Mucosa of descending colon (tissue), 3 donors: ENCODE measurements around the gene ATP13A5. TPM values are rescaled to one million over a fixed set of nuclear protein-coding genes. Genes with fewer than 3 reads are reported as not detected.

ENCODE experiments used
- ATAC-seq: fragments of 200-7000 bp; cut with Tn5 transposase; one replicate; pipeline ENCODE4 v1.9.1; 2020; ENCODE audit warnings: mild to moderate bottlenecking, moderate library complexity
- DNase-seq, 3 donors: peaks; one replicate each; pipeline ENCODE4 v3.0.0-alpha.2; 2020
- H3K36me3 ChIP-seq: fragments of 200-600 bp; one replicate; pipeline ENCODE4 v1.8.0; 2021; ENCODE audit warnings: low read depth, mild to moderate bottlenecking
- H3K4me1 ChIP-seq: fragments of 200-600 bp; one replicate; pipeline ENCODE4 v1.8.0; 2021; ENCODE audit warnings: low read depth, mild to moderate bottlenecking
- H3K4me3 ChIP-seq: fragments of 200-600 bp; one replicate; pipeline ENCODE4 v1.8.0; 2021; ENCODE audit warnings: mild to moderate bottlenecking
- H3K9me3 ChIP-seq: fragments of 200-600 bp; one replicate; pipeline ENCODE4 v1.8.0; 2021; ENCODE audit warnings: mild to moderate bottlenecking
- intact Hi-C, 2 donors: fragments of 100-400 bp; cut with DNase I in 1 of 2; cut with micrococcal nuclease in 1 of 2; formaldehyde crosslinking; loops; one replicate each; pipeline versions ENCODE4 v1.11.0 to v1.11.1; 2022; cut with DNase I, micrococcal nuclease
- total RNA-seq, 3 donors: library from RNA; stranded (reverse); fragmentation: NEBNext Ultra II Directional in 2 of 3; extraction: Animal tissue kit (Norgen Biotek cat#: 25700) in 2 of 3; gene quantifications; one replicate each; pipeline versions ENCODE4 v1.2.1 to v1.2.4, GENCODE V29; 2021 to 2023
- TF ChIP-seq, protein P1 (sequence below): fragments of 200-600 bp; IDR thresholded peaks from one replicate; pipeline ENCODE4 v1.8.0; 2022; ENCODE audit warnings: antibody characterized with exemption, mild to moderate bottlenecking
- donor health status: DM: no; HTN: no; CAD: no; lungs with moderate emphysema.
- donor health status: DM: no; HTN: no; CAD: no.
- donor health status: DM: no; HTN: yes; CAD: no.

The ATP13A5 gene
- total RNA-seq, 3 donors from 2014 or later, result 0.35 to 0.61 (median 0.41) TPM

DNA sequence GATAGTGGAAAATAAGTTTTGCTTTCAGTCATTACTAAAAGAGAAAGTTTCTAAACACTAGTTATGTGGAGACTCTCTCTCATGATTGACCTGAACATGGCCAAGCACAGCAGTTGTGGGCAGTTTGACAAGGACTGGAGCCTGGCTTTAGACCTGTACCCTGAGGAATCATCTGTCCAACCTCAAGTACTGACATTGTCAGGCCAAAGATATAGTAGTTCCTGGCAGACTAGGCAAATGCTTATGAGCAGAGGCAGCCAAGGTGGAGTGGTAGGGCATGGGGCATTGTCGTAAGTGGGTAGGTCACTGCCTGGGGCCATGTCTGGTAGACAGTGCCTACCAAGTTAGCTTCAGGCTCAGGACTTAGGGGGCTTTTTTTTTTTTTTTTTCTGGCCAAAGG lies 116.6 kb downstream of the ATP13A5 start:
- H3K4me1 ChIP-seq, result no peaks in the 10 kb centered on the region
- H3K9me3 ChIP-seq, result no peaks in the 10 kb centered on the region
- no peak overlapping the region for H3K4me3 ChIP-seq
- no peaks in the 10 kb centered on the region for H3K36me3 ChIP-seq
- ATAC-seq, result no peak
- intact Hi-C loops, result no loop called here
- DNase-seq, result no peak
- TF ChIP-seq, protein P1, sequence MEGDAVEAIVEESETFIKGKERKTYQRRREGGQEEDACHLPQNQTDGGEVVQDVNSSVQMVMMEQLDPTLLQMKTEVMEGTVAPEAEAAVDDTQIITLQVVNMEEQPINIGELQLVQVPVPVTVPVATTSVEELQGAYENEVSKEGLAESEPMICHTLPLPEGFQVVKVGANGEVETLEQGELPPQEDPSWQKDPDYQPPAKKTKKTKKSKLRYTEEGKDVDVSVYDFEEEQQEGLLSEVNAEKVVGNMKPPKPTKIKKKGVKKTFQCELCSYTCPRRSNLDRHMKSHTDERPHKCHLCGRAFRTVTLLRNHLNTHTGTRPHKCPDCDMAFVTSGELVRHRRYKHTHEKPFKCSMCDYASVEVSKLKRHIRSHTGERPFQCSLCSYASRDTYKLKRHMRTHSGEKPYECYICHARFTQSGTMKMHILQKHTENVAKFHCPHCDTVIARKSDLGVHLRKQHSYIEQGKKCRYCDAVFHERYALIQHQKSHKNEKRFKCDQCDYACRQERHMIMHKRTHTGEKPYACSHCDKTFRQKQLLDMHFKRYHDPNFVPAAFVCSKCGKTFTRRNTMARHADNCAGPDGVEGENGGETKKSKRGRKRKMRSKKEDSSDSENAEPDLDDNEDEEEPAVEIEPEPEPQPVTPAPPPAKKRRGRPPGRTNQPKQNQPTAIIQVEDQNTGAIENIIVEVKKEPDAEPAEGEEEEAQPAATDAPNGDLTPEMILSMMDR, result no peak

DNA sequence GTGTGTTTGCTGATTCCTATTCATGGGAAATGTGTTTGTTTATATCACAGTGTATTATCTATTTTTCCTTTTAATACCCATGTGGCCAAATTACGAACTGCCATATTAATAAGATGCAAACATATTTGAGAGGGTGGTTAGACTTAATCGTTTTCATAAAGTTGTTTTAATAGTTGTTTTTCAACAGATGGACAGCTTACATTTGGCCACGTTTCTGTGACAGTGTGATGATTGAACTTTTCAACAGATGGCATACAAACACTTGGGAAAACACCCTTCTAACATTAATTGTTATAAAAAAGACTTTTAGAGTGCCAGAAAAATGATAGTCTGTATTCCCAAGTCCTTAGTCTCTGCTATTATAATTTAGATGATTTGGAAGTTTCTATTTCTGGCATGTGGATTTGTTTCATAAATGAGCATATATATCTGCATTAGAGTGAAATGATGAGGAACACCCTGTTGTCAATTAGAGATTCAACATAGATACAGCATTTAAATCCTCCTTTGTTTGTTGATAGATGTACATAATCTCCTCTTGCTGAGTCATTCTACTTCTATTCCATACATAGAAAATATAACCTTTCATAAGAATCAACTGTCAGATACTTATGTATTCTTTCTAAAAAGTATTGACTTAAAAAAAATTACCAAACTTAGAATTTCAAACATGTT lies 124.4 kb downstream of the ATP13A5 start:
- peaks cover 9% of the 10 kb centered on the region for H3K9me3 ChIP-seq
- intact Hi-C loops, result no loop called here
- ATAC-seq, result no peak
- TF ChIP-seq, protein P1, result no peak
- no peak for DNase-seq
- H3K4me1 ChIP-seq, result no peaks in the 10 kb centered on the region
- H3K36me3 ChIP-seq, result no peaks in the 10 kb centered on the region
- H3K4me3 ChIP-seq, result no peak overlapping the region

DNA sequence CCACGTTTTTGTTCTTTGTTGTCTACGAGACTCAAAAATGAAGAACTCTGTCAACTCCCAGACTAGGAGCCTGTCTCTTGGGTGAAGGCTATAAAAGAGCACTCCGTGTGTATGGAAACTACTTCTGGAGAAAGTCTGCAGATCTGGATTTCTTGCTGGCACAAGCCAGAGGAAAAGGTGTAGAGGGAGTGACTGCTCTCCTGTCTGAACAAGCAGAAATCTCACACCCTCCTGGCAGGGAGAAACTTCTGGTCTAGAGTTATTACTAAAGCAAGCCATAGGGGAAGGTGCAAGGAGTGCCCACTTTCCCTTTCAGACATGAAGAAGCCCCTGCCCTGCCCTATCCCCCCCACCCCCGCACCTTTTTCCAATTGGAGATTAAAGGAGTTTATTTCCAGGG lies 128.1 kb downstream of the ATP13A5 start:
- Histone ChIP-seq H3K4me1 (no peaks in the 10 kb centered on the region), H3K36me3 (no peaks in the 10 kb centered on the region), H3K4me3 (no peak overlapping the region), H3K9me3 (peaks cover 19% of the 10 kb centered on the region)
- TF ChIP-seq, protein P1, result no peak
- intact Hi-C loops, result no loop called here
- ATAC-seq (no peak), DNase-seq (no peak)

DNA sequence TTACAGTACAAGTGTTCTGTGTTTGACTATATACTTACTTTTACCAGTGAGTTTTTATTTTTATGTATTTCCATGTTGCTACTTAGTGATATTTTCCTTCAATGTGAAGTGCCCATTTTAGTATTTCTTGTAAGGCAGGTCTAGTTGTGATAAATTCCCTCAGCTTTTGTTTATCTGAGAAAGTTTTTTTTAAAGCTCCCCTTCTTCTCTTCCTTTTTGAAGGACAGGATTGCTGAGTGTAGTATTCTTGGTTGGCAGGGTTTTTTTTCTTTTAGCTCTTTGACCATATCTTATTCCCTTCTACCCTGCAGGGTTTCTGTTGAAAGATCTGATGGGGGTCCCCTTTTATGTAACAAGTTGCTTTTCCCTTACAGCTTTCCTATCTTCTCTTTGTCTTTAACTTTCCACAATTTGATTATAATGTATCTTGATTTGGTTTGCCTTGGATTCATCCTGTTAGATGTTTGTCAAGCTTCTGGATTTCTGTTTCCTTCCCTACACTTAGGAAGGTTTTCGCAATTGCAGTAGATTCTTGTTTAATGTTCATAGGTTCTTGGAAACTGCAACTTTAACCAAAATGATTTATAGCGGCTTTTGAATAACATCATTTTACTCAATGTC lies 129.6 kb downstream of the ATP13A5 start:
- H3K4me1 ChIP-seq, result no peaks in the 10 kb centered on the region
- peaks cover 19% of the 10 kb centered on the region for H3K9me3 ChIP-seq
- DNase-seq (no peak), ATAC-seq (no peak)
- H3K4me3 ChIP-seq, result no peak overlapping the region
- intact Hi-C loops, result no loop called here
- H3K36me3 ChIP-seq, result no peaks in the 10 kb centered on the region
- TF ChIP-seq, protein P1, result no peak

DNA sequence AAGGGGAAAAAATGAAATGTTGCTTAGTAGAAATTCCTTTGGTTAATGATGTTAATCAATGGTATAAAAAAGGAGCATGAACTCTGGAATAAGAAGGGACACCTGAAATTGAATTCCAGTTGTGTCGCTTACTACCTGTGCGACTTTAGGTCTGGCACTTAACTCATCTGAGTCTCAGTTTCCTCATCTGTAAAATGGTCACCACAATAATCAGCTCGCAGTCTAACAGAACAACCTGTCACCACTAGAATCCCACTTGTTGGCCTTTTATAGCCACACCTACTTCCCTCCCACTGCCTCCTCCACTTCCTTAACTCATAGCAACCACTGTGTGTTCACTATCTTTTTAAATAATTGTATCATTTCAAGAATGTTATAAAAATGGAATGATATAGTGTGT lies 135.0 kb downstream of the ATP13A5 start:
- ATAC-seq, result no peak
- DNase-seq, result no peak
- Histone ChIP-seq H3K36me3 (no peaks in the 10 kb centered on the region), H3K4me1 (no peaks in the 10 kb centered on the region), H3K9me3 (peaks cover 4% of the 10 kb centered on the region), H3K4me3 (no peak overlapping the region)
- TF ChIP-seq, protein P1, result no peak
- intact Hi-C loops, result no loop called here
